ENCODE data around the gene HSPB8.

Gene HSPB8

DNA sequence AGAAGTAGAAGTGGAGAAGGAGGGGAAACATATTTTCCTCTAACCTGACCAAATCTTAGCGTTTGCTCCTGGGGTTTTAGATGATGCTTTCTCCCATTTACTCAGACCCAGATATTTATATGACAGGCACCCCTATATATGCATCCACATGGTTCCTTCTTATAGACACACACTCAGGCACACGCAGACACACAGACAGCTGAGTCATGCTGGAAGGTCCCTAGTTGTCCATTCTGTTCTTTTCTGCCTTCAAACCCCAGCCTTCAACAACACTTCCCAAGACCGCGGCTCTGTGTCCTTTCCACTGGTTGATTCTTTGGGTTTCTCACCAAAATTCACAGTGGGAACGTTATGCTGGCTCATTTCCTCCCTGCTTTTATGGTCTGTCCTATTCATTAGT lies 52.1 kb downstream of the HSPB8 start:
- TF ChIP-seq, protein P1, sequence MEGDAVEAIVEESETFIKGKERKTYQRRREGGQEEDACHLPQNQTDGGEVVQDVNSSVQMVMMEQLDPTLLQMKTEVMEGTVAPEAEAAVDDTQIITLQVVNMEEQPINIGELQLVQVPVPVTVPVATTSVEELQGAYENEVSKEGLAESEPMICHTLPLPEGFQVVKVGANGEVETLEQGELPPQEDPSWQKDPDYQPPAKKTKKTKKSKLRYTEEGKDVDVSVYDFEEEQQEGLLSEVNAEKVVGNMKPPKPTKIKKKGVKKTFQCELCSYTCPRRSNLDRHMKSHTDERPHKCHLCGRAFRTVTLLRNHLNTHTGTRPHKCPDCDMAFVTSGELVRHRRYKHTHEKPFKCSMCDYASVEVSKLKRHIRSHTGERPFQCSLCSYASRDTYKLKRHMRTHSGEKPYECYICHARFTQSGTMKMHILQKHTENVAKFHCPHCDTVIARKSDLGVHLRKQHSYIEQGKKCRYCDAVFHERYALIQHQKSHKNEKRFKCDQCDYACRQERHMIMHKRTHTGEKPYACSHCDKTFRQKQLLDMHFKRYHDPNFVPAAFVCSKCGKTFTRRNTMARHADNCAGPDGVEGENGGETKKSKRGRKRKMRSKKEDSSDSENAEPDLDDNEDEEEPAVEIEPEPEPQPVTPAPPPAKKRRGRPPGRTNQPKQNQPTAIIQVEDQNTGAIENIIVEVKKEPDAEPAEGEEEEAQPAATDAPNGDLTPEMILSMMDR (IDR thresholded peaks at IDR 0.05; ENCODE audit: control insufficient read depth, extremely low read depth, insufficient read depth), result no peak
- DNase-seq (ENCODE audit: low read depth), result no peak
- no peak overlapping the region for H3K4me3 ChIP-seq (ENCODE audit: low read depth, low read length)

DNA sequence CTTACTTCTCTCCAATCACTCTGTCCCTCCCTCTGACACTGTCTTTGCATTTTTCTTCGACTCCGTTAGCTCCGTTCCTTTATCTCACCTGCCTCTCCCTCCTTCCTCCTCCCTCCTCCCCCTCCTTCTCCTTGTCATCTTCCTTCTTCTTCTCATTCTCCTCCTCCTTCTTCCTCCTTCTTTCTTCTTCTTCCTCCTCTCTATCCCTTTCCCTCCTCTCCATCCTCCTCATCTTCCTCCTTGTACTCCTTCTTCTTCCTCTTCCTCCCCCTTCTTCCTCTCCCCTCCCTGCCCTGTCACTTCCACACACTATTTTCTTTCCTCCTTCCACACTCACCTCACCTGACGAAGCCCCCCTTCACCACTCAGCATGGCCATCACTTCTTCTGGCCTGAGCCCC lies 53.0 kb downstream of the HSPB8 start:
- DNase-seq (ENCODE audit: low read depth), result no peak
- no peak overlapping the region for H3K4me3 ChIP-seq (ENCODE audit: low read depth, low read length)
- TF ChIP-seq, protein P1 (IDR thresholded peaks at IDR 0.05; ENCODE audit: control insufficient read depth, extremely low read depth, insufficient read depth), result no peak

DNA sequence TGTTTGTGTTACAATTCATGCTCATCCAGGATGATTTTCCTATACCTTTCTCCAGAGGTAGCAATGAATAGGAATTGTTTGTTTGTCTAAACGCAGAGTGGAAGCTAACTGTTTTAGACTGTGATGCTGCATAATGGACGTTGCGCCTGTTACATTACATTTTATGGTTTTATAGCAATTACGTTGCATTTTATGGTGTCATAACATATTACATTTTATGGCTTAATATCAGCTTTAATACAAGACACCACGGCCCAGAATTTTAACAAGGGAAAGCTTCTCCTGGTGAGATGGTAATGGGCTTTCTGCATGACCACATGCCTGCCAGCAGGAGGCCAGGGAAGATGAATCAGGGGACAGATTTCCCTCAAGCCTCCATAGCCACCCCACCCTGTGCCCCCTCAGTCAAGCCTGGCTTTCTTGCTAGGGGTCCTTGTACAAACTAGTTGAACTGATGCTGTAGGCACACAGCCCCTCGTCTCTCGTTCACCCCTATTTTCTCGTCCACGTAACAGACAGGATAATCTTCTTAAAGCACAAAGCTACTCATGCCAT lies 56.5 kb downstream of the HSPB8 start:
- TF ChIP-seq, protein P1 (IDR thresholded peaks at IDR 0.05; ENCODE audit: control insufficient read depth, extremely low read depth, insufficient read depth), result peak; percentile 17; the same call in 1 of the 2 replicates
- DNase-seq (ENCODE audit: low read depth), result no peak
- no peak overlapping the region for H3K4me3 ChIP-seq (ENCODE audit: low read depth, low read length)

DNA sequence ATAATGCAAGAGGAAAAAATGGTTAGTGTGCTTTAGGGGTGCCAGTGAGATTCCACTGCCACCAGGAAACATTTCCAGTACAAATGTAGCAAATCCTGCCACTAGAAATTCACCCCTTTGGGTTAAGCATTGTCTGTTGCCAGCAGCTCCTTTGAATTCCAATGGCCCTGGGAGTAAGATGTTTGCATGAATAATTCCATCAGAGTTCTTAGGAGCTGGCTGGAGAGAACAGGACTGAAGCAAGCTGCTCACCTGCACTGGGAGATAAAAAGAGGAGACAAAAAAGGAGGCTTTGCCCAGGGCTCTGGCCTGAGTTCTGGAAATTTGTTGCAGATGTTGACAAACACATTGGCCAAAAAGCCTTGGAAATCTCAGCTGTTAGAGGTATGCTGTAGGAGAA lies 57.6 kb downstream of the HSPB8 start:
- H3K4me3 ChIP-seq (ENCODE audit: low read depth, low read length), result no peak overlapping the region
- TF ChIP-seq, protein P1 (IDR thresholded peaks at IDR 0.05; ENCODE audit: control insufficient read depth, extremely low read depth, insufficient read depth), result no peak
- no peak for DNase-seq (ENCODE audit: low read depth)

DNA sequence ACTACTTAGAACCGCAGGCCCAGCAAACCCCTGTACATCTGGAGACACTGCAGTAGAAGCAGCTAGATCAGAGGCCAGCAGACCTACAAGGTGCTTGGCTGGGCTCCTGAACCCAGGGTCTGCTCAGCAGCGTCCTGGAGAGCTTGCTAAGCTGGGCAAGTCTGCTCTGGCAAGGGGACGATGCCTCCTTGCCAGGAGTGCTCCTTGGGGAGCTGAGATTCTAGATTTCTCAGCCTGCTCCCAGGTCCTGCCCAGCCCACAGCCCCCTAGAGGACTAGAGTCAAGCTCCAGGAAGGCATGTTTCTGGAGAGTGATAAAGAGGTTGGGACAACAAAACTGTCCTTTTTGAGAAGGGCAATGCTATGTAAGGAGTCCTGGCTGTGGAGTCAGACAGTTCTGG lies 60.3 kb downstream of the HSPB8 start:
- TF ChIP-seq, protein P1 (IDR thresholded peaks at IDR 0.05; ENCODE audit: control insufficient read depth, extremely low read depth, insufficient read depth), result no peak
- H3K4me3 ChIP-seq (ENCODE audit: low read depth, low read length), result no peak overlapping the region
- DNase-seq (ENCODE audit: low read depth), result no peak

DNA sequence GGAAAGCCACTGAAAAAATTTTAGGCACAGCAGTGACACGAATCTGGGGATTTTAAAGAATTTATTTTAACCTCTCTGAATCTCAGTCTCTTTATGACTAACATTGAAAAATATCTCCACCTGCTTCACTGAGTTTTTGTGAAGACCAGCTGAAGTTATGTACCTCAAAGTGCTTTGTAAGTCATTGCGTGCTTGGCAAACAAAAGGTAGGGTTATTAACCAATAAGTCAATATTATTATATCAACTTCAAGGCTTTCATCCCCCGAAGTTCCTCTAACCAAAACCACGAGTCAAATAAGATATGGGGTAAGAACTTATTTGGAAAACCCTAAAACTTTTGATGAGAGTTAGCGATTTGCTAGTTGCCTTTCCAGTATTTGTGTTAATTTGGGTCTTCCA lies 62.3 kb downstream of the HSPB8 start:
- TF ChIP-seq, protein P1 (IDR thresholded peaks at IDR 0.05; ENCODE audit: control insufficient read depth, extremely low read depth, insufficient read depth), result no peak
- H3K4me3 ChIP-seq (ENCODE audit: low read depth, low read length), result no peak overlapping the region
- no peak for DNase-seq (ENCODE audit: low read depth)

DNA sequence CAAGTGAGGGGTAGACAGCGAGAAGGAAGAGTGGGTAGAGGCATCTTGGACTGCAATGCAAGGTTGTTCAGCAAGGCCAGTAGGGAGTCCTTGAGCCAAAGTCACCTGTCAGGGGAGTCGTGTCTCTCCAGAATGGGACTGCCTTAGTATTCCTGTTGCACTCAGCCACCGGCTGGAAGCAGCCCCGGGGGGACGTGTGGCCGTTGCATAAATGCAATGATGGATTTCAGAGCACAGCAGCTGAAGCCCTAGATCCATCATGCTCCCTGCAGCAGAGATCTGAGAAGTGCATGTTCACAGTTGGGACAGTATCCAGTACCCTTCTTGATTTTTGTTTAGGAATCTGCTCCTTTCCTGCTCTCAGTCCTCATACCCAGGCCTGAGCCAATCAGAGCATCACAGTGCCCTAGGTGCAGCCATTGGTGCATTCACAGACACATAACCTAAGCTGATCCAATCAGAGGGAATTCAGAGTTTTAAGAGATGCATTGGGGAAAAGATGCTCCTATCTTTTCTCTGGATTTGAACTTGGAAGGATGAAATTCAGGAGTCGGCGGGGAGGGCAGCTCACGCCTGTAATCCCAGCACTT lies 62.9 kb downstream of the HSPB8 start:
- DNase-seq (ENCODE audit: low read depth), result no peak
- TF ChIP-seq, protein P1 (IDR thresholded peaks at IDR 0.05; ENCODE audit: control insufficient read depth, extremely low read depth, insufficient read depth), result no peak
- H3K4me3 ChIP-seq (ENCODE audit: low read depth, low read length), result no peak overlapping the region
